Activated CD4-positive, alpha-beta T cell treated with anti-CD3 and anti-CD28 coated beads, Interleukin-10, Interleukin-2, amounts not matched to agents 100 ng/mL and 50 ng/mL, durations not matched to agents 16 hours and 8 hours (primary cell): ENCODE results near the gene MYO3B.
"Not testable (repeated sequence)": the region's sequence is repeated elsewhere in the genome, so short reads cannot be mapped to it uniquely, and the experiment has no call there.

ENCODE experiments used
- DNase-seq: peaks from one replicate; pipeline ENCODE4 v3.0.0-alpha.2; 2020

MYO3B gene

GRCh38 chr2:170524828-170525565 lies 347.1 kb downstream of the MYO3B start:
- no peak for DNase-seq

DNA sequence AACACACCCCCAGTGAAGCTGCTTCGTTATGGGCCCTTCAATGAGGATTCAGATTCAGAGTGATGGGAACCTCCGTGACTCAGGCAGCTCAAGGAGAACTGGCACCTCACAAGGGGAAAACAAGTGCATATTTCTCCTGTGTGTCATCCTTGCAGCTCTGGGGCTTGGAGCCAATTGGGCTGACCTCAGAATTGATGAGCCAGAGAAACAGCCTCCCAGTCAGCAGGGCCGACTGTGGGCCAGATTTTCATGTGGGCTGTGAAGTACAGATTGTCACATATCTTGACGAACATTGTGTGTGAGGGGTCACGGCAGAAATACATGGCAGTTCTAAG lies 347.6 kb downstream of the MYO3B start:
- DNase-seq = no peak

- no peak for DNase-seq
Observed at GRCh38 chr2:170530284-170530745, 352.4 kb downstream of the MYO3B start.

DNA sequence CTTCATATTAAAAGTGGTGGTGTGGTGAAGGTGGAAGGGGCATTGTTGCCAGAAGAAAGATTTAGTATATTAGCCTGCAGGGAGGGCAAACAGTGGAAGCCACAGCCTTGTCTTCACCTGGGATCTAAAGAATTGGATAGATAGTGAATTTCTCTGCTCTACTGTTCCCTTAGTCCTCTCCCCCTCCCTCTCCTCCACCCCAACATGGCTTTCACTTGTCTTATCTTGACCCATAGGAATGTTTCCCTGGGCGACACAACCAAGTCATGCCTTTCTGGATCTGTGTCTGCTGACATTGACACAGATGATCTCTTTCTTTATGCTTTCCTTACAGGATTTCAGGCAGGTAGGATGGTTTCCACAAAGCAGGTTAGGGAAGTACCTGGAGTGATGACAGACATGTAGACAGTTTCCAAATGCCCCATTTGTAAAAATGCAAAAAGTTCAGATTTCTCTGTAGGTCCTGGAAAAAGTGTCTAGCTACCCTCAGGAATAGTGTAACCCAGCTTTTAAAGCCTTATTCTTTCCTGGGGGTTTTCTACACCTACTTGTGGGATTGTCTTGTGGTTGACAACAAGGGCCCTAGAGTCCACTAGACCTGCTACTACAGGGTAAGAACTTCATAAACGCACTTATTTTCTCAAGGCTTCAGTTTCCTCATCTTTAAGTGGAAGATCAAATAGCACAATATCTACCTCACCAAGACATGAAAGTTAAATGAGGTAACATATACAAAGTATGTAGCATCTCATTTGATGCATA lies 353.0 kb downstream of the MYO3B start:
- DNase-seq = no peak

DNA sequence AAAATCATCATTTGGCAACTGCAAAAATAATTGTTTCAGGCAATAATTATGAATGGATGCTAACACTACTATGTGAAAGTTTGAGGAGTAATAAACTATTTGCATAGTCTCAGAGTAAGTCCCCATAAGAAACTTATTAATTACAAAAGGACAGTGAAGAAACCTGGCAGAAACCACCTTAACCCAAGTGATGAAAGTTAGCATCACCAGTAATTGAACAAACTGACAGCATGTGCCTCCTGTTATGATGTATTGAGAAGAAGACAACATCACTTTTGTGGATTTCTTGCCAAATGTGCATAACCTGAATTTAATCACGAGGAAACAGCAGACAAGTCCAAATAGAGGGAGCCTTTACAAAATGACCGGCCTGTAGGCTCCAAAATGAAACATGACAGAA lies 353.9 kb downstream of the MYO3B start:
- DNase-seq = no peak

- no peak for DNase-seq
Observed at GRCh38 chr2:170533156-170533555, 355.2 kb downstream of the MYO3B start.

DNA sequence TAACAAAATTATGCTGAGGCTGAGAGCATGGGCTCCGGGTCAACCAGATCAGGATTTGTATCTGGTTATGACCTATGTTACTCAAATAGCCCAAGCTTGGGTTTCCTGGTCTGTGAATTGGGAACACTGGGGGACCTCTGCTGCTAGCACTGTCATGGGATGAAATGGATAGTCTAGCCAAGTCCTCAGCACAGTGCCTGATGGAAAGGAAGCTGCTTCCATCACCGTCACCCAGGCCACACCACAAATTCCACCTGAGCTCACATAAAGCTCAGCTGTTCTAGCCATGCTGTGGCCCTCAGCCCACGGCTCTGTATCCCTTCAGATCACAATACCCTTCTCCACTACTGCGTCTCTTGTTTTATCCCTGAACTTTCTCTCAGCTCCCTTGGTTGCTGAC lies 357.6 kb downstream of the MYO3B start:
- no peak for DNase-seq

DNA sequence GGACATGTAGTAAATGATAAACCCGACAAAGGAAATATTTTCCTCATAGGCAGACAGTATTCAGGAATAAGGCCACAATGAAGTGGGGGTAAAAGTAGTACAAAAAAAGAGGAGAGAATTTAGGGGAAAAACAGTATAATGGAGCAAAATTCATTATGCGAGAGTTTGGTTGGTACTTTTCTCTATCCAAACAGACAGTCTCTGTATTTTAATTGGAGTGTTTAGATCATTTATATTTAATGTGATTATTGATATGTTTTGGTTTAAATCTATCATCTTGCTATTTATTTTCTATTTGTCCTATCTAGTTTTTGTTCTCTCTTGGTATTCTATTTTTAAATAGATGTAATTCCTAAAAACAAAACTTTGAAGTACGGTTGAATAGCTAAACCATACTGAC lies 366.9 kb downstream of the MYO3B start:
- no peak for DNase-seq

DNA sequence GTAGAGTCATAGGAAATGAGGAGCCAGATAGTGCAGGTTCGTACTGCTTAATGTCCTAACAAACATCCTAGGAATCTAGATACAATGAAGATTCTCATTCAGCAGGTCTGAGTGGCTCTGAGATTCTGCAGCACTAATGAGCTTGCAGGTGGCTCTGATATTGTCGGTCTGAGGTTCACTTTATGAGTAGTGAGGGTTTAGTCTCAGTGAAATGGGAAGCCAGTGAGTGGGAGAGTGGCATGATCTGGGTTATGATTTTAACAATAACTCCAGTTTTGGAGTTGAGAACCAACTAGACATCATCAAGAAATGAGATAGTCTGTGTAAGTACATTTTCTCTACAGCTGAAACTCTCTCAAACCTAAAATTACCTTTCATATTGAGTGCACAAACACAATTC lies 370.4 kb downstream of the MYO3B start:
- peak; percentile 25 for DNase-seq

DNA sequence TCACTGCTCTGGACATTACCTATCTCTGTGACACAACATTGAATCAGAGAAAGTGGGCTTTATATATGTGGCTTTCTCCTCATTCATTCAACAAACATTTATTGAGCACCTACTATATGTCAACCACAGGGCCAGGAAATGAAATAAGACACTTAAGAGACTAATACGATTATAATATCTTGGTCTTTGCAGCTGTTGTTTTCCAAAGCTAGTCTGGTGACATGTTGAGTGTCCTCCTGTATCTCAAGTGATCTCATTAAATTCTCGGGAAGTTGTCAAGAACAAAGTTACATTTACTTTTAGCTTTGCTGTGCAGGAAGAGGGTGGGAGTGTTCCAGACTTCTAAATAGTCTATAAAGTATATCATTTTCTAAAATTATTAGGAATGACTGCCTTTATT lies 372.6 kb downstream of the MYO3B start:
- DNase-seq = no peak

- not testable (repeated sequence) for DNase-seq
Observed at GRCh38 chr2:170551899-170552298, 374.0 kb downstream of the MYO3B start.

DNA sequence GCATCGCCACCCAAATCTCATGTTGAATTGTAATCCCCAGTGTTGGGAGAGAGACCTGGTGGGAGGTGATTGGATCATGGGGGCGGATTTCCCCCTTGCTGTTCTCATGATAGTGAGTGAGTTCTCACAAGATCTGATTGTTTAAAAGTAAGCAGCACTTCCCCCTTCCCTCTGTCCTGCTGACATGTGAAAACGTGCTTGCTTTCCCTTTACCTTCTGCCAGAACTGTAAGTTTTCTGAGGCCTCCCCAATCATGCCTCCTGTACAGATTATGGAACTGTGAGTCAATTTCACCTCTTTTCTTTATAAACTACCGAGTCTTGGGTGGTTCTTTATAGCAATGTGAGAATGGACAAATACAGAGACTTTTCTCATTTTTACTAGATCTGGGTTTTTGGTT lies 375.8 kb downstream of the MYO3B start:
- DNase-seq = no peak

GRCh38 chr2:170554278-170554955 lies 376.5 kb downstream of the MYO3B start:
- DNase-seq = no peak

DNA sequence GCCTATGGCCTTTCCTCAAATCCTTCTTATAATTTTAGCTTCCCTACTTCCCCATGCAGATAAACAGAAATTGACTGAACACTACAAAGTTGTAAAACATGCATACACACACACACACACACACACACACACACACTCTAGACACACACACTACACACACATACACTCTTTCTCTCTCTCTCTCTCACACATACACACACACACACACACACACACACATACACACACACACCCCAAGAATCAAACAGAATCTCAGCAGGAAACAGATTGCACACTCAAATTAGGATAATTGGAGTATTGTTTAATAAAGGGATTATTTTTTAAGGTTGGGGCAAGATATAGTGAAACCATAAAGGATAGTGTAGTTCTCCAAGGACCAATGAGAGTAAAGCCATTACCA lies 385.0 kb downstream of the MYO3B start:
- DNase-seq = no peak

DNA sequence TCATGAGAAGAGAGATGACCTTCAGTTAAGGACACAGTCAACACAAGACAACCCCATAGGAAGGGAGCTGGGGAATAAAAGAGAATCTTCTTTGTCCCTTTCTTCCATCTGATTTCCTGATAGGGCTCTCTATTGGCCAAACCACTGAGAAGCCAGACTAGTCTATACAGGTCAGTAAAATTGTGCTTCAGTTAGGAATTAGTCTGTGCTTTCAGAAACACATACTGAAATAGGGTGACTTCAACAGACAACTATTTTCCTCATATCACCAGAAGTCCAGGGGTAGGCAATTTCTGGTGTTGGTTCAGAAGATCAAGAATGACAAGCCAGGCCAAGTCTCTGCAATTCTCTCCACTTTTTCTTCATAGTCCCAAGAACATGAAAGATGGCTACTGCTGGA lies 385.5 kb downstream of the MYO3B start:
- DNase-seq = no peak

DNA sequence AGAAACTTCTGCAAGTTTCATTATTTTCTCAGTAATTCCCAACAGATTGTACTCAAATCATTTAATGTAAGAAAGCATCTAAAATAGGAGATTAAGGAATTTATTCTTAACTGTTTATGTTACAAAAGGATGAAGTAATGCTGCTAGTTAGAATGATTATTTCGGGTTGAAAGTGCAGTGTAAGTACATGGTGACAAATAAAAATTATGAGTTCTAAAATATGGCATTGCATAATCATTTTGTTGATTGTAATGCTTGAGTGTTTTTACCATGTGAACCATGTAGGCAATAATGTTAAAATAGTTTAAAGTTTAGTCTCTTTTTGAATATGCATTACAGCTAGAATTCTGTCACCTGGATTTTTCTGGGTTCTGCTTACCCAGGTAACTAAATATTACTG lies 388.2 kb downstream of the MYO3B start:
- DNase-seq = no peak

GRCh38 chr2:170567429-170567828 lies 389.5 kb downstream of the MYO3B start:
- DNase-seq = no peak

- no peak for DNase-seq
Observed at GRCh38 chr2:170568511-170568910, 390.6 kb downstream of the MYO3B start.

GRCh38 chr2:170571612-170572011 lies 393.7 kb downstream of the MYO3B start:
- DNase-seq = no peak

DNA sequence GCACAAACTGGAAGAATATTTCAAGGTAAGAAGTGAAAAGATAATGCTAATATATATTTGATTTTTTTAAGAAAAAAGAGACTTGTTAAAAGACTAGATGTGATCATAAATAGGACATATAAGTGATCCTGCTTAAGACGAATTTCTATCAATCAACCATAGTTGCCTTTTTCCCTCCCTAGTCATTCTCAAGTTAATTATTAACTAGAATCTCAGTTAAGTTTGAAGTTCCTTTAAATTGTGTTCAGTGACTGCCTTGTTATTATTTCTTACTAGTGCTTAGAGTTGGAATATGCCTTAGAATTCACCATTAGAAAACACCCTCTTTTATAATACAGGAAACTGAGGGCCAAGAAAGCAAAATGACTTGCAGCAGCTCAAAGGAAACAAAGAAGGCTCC lies 395.7 kb downstream of the MYO3B start:
- no peak for DNase-seq

DNA sequence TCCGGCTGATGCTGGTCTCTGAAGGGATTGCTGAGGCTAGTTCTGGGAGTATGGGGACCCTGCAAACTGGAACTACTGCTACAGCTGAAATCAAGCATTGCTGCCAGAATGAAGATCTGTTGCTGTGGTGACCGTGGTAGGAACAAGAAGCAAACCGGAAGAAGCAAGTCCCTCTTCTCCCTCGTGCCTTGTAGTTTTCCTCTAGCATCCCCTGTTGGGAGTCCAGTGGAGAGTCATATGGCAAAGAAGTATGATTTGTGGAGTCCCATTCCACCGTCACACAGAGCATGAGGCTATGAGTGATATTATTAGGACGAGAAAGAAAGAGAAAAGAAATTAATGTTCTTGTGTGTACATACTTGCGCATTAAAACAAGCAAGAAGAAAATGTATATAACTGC lies 398.3 kb downstream of the MYO3B start:
- DNase-seq = no peak

GRCh38 chr2:170577356-170577755 lies 399.4 kb downstream of the MYO3B start:
- no peak for DNase-seq

DNA sequence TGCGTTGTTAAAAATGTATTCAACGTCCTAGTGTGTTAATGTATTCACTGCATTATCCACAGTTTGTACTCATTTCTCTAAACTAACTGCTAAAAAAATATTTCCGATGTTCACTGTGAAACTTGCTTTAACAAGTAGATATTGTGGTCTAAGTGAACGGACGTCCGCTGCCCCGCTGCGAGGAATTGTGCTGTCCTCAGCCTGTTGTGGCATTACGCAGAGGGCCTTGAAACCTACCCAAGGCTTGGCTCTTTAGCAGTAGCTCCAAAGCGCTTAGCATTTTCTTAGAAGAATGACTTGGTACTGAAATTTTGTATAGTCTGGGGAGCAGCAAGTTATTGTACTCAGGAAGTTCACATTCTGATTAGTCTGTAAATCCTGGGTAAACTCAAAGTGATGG lies 400.7 kb downstream of the MYO3B start:
- no peak for DNase-seq

- DNase-seq = no peak
Observed at GRCh38 chr2:170579511-170579910, 401.6 kb downstream of the MYO3B start.
